SK-N-MC (cell line): ENCODE results near the gene PDE4B.

Source experiments
- EZH2 ChIP-seq: fragments of 200-600 bp; sonication (generic); IDR thresholded peaks from one replicate; pipeline ENCODE4 v1.6.1; 2017; ENCODE audit warnings: antibody characterized with exemption
- FOXP2 ChIP-seq: optimal IDR thresholded peaks from 2 replicates; pipeline ENCODE3; 2011; ENCODE audit warnings: mild to moderate bottlenecking, moderate library complexity; ENCODE audit not compliant: insufficient read depth; ENCODE audit errors: extremely low read length, control extremely low read depth
- POLR2AphosphoS5 ChIP-seq: IDR thresholded peaks from 2 replicates; pipeline ENCODE4 v1.6.1; 2012; ENCODE audit warnings: mild to moderate bottlenecking, low read depth, low read length, borderline replicate concordance

DNA sequence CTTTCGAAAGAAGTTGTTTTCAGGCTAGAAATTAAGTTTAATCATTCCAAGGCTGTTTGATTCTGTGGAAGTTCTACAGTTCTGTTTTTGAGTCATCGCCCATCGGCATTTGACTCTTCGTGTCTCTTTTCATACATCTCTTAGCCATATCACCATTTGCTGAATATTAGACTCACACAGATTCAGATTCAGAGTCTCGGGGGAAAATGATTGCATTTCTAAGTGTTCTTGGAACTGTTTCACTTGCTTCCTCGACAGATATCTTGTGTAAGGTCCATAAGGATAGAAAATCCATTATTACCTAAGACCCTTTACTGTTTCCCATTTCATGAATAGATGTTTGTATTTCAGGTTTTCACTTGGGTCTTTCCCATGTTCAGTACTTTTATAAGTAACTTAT is 504.3 kb downstream of the PDE4B start:
- no peak for TF ChIP-seq EZH2
- no peak for TF ChIP-seq POLR2AphosphoS5
- no peak for TF ChIP-seq FOXP2
